Mammary epithelial cell (primary cell): ENCODE data around the gene CSTF3.

Experiments used
- CTCF ChIP-seq, 2 donors: IDR thresholded peaks in 1 of 2; conservative IDR thresholded peaks in 1 of 2; 2 replicates each; pipeline ENCODE4 v1.5.1; 2011 to 2012; ENCODE audit warnings: inconsistent platforms in 2 of 2, low read length in 2 of 2, mild to moderate bottlenecking in 2 of 2, control low read depth in 1 of 2, low read depth in 1 of 2; ENCODE audit not compliant: insufficient read depth in 1 of 2; ENCODE audit errors: extremely low read depth in 1 of 2
- EZH2 ChIP-seq: IDR thresholded peaks from 2 replicates; pipeline ENCODE4 v1.6.1; 2012; ENCODE audit warnings: low read length, inconsistent platforms, borderline replicate concordance

GRCh38 chr11:33035011-33035410, 126.3 kb downstream of the CSTF3 start:
- no peak for TF ChIP-seq CTCF (conservative IDR thresholded peaks at IDR 0.05 in 1 of 2, IDR thresholded peaks at IDR 0.05 in 1 of 2; ENCODE audit: extremely low read depth in 1 of 2, insufficient read depth in 1 of 2, low read depth in 1 of 2, low read length in 2 of 2)
- TF ChIP-seq EZH2: no peak
